HEK293T (cell line): ENCODE data around the gene DSCAM.

ENCODE experiments used
- CTCF ChIA-PET: fragments of 350-600 bp; formaldehyde crosslinking; extraction: SDS; loops from one replicate; lab custom pipeline; 2021; ENCODE audit warnings: antibody characterized with exemption, inconsistent platforms; lab: Yijun Ruan, JAX
- POLR2A ChIA-PET: fragments of 350-600 bp; formaldehyde crosslinking; extraction: SDS; loops from one replicate; lab custom pipeline; 2020; ENCODE audit warnings: antibody characterized with exemption, inconsistent platforms; lab: Yijun Ruan, JAX
- DNase-seq: peaks from one replicate; pipeline ENCODE4 v3.0.0; 2012; ENCODE audit warnings: mixed read lengths; ENCODE audit errors: extremely low spot score
- ARNT ChIP-seq: fragments of 450-650 bp; IDR thresholded peaks from 2 replicates; pipeline ENCODE4 v1.6.1; 2017; ENCODE audit warnings: mild to moderate bottlenecking
- BHLHE40 ChIP-seq: fragments of 450-650 bp; IDR thresholded peaks from 2 replicates; pipeline ENCODE4 v1.6.1; 2016; ENCODE audit warnings: mild to moderate bottlenecking, moderate library complexity, borderline replicate concordance
- CTBP1 ChIP-seq: fragments of 450-650 bp; IDR thresholded peaks from 2 replicates; pipeline ENCODE4 v1.6.1; 2016; ENCODE audit warnings: borderline replicate concordance
- ELF4 ChIP-seq: fragments of 450-650 bp; IDR thresholded peaks from 2 replicates; pipeline ENCODE4 v1.6.1; 2017; ENCODE audit warnings: antibody characterized with exemption
- FOXA1 ChIP-seq: fragments of 450-650 bp; IDR thresholded peaks from 2 replicates; pipeline ENCODE4 v1.6.1; 2016; ENCODE audit warnings: mild to moderate bottlenecking
- FOXK2 ChIP-seq: fragments of 450-650 bp; IDR thresholded peaks from 2 replicates; pipeline ENCODE4 v1.6.1; 2016; ENCODE audit warnings: mild to moderate bottlenecking
- FOXM1 ChIP-seq: fragments of 450-650 bp; IDR thresholded peaks from 2 replicates; pipeline ENCODE4 v1.6.1; 2017; ENCODE audit warnings: mild to moderate bottlenecking, borderline replicate concordance
- HDGF ChIP-seq: fragments of 450-650 bp; IDR thresholded peaks from 2 replicates; pipeline ENCODE4 v1.6.1; 2017; ENCODE audit warnings: antibody characterized with exemption, borderline replicate concordance
- L3MBTL2 ChIP-seq: fragments of 450-650 bp; conservative IDR thresholded peaks from 2 replicates; pipeline ENCODE4 v1.6.1; 2016; ENCODE audit warnings: mild to moderate bottlenecking
- LEF1 ChIP-seq: fragments of 450-650 bp; IDR thresholded peaks from 2 replicates; pipeline ENCODE4 v1.6.1; 2017; ENCODE audit warnings: mild to moderate bottlenecking, borderline replicate concordance
- NFRKB ChIP-seq: fragments of 450-650 bp; IDR thresholded peaks from 2 replicates; pipeline ENCODE4 v1.6.1; 2016; ENCODE audit warnings: mild to moderate bottlenecking, moderate library complexity
- SP1 ChIP-seq: fragments of 450-650 bp; IDR thresholded peaks from 2 replicates; pipeline ENCODE4 v1.6.1; 2017
- SUZ12 ChIP-seq: fragments of 450-650 bp; IDR thresholded peaks from 2 replicates; pipeline ENCODE4 v1.6.1; 2016; ENCODE audit warnings: mild to moderate bottlenecking
- TARDBP ChIP-seq: fragments of 450-650 bp; IDR thresholded peaks from 2 replicates; pipeline ENCODE4 v1.6.1; 2016
- ZNF384 ChIP-seq: fragments of 450-650 bp; IDR thresholded peaks from 2 replicates; pipeline ENCODE4 v1.6.1; 2016
- TF ChIP-seq, protein P1 (sequence below): fragments of 450-650 bp; IDR thresholded peaks from 2 replicates; pipeline ENCODE4 v1.6.1; 2016

Gene DSCAM

DNA sequence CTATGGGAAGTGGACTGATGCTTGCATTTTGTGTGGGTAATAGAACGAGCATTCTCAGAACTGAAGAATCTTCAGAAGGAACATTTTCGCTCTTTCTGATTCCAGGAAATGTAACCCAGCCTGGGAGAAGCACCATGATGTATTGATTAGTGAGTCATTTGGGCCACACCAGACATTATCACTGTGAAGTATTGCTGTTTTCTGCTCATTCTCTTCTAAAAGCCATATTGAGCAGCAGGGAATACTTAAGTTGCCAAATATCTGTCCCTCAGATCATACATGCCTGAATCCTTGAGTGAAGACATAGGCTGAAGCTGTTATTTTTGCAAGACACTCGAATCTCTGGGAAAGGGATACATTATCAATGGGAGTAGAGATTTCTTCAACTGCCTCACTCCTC is 766.6 kb downstream of the DSCAM start:
- ChIA-PET POLR2A (no interaction called here), CTCF (no interaction called here)
- no peak for DNase-seq
- TF ChIP-seq LEF1 (no peak), SP1 (no peak)

DNA sequence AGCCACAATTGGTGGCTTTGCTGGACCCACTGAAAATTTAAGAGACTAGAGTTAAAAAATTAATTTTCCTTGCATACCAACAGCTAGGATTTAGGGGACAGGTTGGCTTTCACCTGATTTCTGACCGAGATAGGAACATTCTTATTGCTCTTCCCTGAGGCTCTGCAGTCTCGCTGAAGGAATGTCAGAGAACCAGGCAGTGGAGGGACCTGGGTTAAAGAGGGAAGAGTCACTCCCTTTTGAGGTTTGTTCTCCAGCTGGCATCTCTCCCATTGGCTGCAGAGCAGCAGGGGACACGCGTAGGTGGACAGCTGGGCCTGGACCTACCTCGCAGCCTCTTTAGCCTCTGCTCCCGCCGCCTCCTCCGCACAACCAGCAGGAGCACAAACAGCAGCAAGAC is 772.2 kb downstream of the DSCAM start:
- DNase-seq: no peak
- POLR2A ChIA-PET: no interaction called here
- TF ChIP-seq TARDBP (no peak), FOXM1 (no peak), ELF4 (no peak), BHLHE40 (no peak), L3MBTL2 (no peak), FOXK2 (no peak), ZNF384 (no peak), CTBP1 (no peak), FOXA1 (no peak), LEF1 (no peak)
- TF ChIP-seq, protein P1, sequence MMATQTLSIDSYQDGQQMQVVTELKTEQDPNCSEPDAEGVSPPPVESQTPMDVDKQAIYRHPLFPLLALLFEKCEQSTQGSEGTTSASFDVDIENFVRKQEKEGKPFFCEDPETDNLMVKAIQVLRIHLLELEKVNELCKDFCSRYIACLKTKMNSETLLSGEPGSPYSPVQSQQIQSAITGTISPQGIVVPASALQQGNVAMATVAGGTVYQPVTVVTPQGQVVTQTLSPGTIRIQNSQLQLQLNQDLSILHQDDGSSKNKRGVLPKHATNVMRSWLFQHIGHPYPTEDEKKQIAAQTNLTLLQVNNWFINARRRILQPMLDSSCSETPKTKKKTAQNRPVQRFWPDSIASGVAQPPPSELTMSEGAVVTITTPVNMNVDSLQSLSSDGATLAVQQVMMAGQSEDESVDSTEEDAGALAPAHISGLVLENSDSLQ: no peak
- CTCF ChIA-PET: no interaction called here

DNA sequence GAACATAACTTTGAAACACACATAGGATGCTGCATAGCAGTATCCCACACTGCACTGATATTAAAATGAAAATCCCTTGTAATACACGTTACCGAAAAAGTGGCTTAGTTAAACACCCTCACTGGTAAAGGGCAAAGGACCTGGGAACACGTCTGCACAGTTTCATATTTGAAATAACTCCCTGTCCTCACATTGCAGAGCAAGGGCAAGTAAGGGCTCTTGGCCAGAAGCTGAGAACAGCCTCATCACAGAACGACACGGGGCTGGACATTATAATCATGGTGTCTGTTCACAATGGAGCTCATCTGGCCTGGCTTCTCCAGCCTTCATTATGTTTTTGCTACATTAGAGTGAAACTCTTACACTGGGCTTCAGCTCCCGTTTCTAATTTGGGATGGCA is 772.8 kb downstream of the DSCAM start:
- DNase-seq: no peak
- ChIA-PET POLR2A (no interaction called here), CTCF (interaction anchor here (0.6 kb wide), 1 partner anchor 33 kb away, joined by 6 read pairs; no protein-coding TSS in a partner anchor)
- TF ChIP-seq, protein P1: no peak
- TF ChIP-seq FOXK2 (no peak), ZNF384 (no peak), BHLHE40 (no peak), SP1 (no peak), HDGF (no peak), ELF4 (no peak), FOXM1 (no peak), CTBP1 (no peak)

DNA sequence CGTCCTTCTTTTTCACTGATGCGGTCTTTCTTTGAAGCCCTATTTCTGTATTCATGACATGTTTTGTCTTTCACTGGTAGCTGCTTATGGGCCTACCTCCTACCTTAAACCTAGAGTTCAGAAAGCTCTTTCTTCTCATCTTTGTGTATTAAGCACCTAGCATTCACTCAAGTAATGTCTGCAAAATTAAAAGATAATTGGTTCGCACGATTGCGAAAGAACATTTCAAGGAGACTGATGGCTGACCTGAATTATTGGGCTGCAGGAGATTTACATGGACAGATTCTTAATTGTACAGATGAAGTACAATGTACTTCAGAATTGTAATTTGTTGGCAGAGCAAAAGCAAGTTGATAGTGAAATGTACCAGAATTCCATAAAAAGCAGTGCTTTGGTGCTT is 773.3 kb downstream of the DSCAM start:
- ChIA-PET CTCF (no interaction called here), POLR2A (no interaction called here)
- TF ChIP-seq SP1 (no peak), SUZ12 (no peak), ELF4 (no peak), BHLHE40 (no peak), FOXM1 (no peak), LEF1 (no peak), HDGF (no peak), ZNF384 (no peak), CTBP1 (no peak), L3MBTL2 (no peak), FOXK2 (no peak), NFRKB (no peak), ARNT (no peak), FOXA1 (no peak), TARDBP (no peak)
- TF ChIP-seq, protein P1: no peak
- DNase-seq: no peak

DNA sequence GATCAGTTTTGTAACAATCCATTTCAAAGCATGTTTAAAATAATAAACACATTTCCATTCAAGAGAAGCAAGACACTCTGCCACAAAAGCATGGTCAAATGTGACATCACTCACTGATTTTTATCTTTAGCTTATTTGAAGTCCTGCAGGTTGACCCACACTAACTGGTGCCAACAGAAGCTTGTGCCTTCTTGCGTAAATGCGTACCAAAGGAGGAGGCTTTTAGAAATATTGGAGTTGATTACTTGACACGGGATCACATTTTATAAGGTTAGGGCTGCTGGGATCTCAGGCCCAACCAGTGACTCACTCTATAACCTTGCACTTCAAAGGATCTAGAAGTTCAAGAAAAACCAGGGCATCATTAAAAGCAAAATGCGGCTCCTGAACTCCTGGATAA is 776.1 kb downstream of the DSCAM start:
- TF ChIP-seq FOXA1 (no peak), ZNF384 (no peak), FOXK2 (no peak), NFRKB (no peak), BHLHE40 (no peak), TARDBP (no peak), L3MBTL2 (no peak), FOXM1 (no peak), HDGF (no peak), LEF1 (no peak)
- CTCF ChIA-PET: no interaction called here
- DNase-seq: no peak
- POLR2A ChIA-PET: no interaction called here

DNA sequence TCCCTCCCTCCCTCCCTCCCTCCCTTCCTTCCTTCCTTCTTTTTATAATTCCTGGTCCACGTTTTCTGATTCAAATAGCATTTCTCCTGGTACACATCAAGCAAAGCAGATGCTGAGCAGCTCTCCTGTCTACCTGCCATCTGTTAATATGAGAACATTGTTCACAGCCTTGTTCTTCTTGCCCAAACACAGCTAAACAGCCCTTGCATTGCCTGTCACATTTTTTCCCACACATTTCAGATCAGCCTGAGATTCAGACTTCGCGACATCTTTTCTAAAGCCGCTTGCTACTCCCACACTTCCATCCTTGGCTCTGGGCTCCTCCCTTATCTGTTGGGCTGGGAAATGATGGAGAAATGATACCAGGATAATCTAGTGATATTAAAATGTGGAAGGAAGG is 779.2 kb downstream of the DSCAM start:
- DNase-seq: no peak
- ChIA-PET CTCF (no interaction called here), POLR2A (no interaction called here)
- TF ChIP-seq FOXM1: no peak
- TF ChIP-seq ARNT: no peak
- TF ChIP-seq FOXA1: no peak
- TF ChIP-seq, protein P1: no peak
- TF ChIP-seq FOXK2: no peak
- no peak for TF ChIP-seq SP1
- no peak for TF ChIP-seq NFRKB
- no peak for TF ChIP-seq CTBP1
- TF ChIP-seq TARDBP: no peak
- TF ChIP-seq L3MBTL2: no peak
